DMS79 (cell line): ENCODE results near the gene CASKIN2.
A peak's percentile ranks its signal among the peaks of the same experiment; 100 is the strongest.
"Not testable (repeated sequence)": the region's sequence is repeated elsewhere in the genome, so short reads cannot be mapped to it uniquely, and the experiment has no call there.

Experiments
- DNase-seq: peaks from one replicate; lab custom pipeline; 2025; lab: John Stamatoyannopoulos, UW

CASKIN2 gene

GRCh38 chr17:75487351-75488070 is 27.8 kb downstream of the CASKIN2 start:
- no peak for DNase-seq

- no peak for DNase-seq
Observed at GRCh38 chr17:75486951-75487350, 28.4 kb downstream of the CASKIN2 start.

- no peak for DNase-seq
Observed at GRCh38 chr17:75486151-75486550, 29.2 kb downstream of the CASKIN2 start.

GRCh38 chr17:75485688-75486087 is 29.6 kb downstream of the CASKIN2 start:
- DNase-seq: no peak

GRCh38 chr17:75482098-75482942 is 33.0 kb downstream of the CASKIN2 start:
- no peak for DNase-seq

GRCh38 chr17:75481194-75482068 is 33.9 kb downstream of the CASKIN2 start:
- DNase-seq: no peak

- no peak for DNase-seq
Observed at GRCh38 chr17:75480281-75480680, 35.1 kb downstream of the CASKIN2 start.

GRCh38 chr17:75478508-75478907 is 36.8 kb downstream of the CASKIN2 start:
- no peak for DNase-seq

- DNase-seq: not testable (repeated sequence)
Observed at GRCh38 chr17:75477490-75477862, 37.9 kb downstream of the CASKIN2 start.

- DNase-seq: no peak
Observed at GRCh38 chr17:75476752-75477489, 38.4 kb downstream of the CASKIN2 start.

- no peak for DNase-seq
Observed at GRCh38 chr17:75476271-75476671, 39.1 kb downstream of the CASKIN2 start.

GRCh38 chr17:75475851-75476250 is 39.5 kb downstream of the CASKIN2 start:
- DNase-seq: no peak

GRCh38 chr17:75475144-75475835 is 40.0 kb downstream of the CASKIN2 start:
- no peak for DNase-seq

- DNase-seq: no peak
Observed at GRCh38 chr17:75474736-75475135, 40.6 kb downstream of the CASKIN2 start.

- no peak for DNase-seq
Observed at GRCh38 chr17:75473246-75473645, 42.1 kb downstream of the CASKIN2 start.

- peak; percentile 84 for DNase-seq
Observed at GRCh38 chr17:75472119-75472518, 43.2 kb downstream of the CASKIN2 start.

GRCh38 chr17:75471207-75471606 is 44.1 kb downstream of the CASKIN2 start:
- no peak for DNase-seq

GRCh38 chr17:75468779-75469373 is 46.5 kb downstream of the CASKIN2 start:
- no peak for DNase-seq

GRCh38 chr17:75468291-75468754 is 47.0 kb downstream of the CASKIN2 start:
- DNase-seq: no peak

- no peak for DNase-seq
Observed at GRCh38 chr17:75465039-75465438, 50.3 kb downstream of the CASKIN2 start.
